ENCODE results near the gene CDC14A. TPM values are rescaled to one million over a fixed set of nuclear protein-coding genes. Genes with fewer than 3 reads are reported as not detected.

The CDC14A gene
- total RNA-seq, 2 donors from 2014 or later, result 186 to 281 TPM

- Mint-ChIP-seq H3K36me3 (ENCODE audit: low read depth) (peaks cover 6% of the 10 kb centered on the region), H3K27ac (peak overlapping the region; percentile 91), H3K4me1 (peaks cover 39% of the 10 kb centered on the region), H3K27me3 (no peaks in the 10 kb centered on the region), H3K4me3 (peak overlapping the region; percentile 21)
- no peak for ATAC-seq
- H3K9me3 ChIP-seq (ENCODE audit: control insufficient read depth, low read length, poor library complexity, severe bottlenecking), result no peaks in the 10 kb centered on the region
- DNase-seq, result no peak
These were observed 104.6 kb downstream of the CDC14A start for GRCh38 chr1:100456880-100457279.

GRCh38 chr1:100457683-100458082, 105.4 kb downstream of the CDC14A start:
- peak overlapping the region; percentile 91 for H3K27ac Mint-ChIP-seq
- H3K9me3 ChIP-seq (ENCODE audit: control insufficient read depth, low read length, poor library complexity, severe bottlenecking), result no peaks in the 10 kb centered on the region
- H3K4me3 Mint-ChIP-seq, result no peak overlapping the region
- DNase-seq (no peak), ATAC-seq (no peak)
- peaks cover 39% of the 10 kb centered on the region for H3K4me1 Mint-ChIP-seq
- no peaks in the 10 kb centered on the region for H3K27me3 Mint-ChIP-seq
- peaks cover 6% of the 10 kb centered on the region for H3K36me3 Mint-ChIP-seq (ENCODE audit: low read depth)

GRCh38 chr1:100458661-100459357, 106.5 kb downstream of the CDC14A start:
- H3K27ac Mint-ChIP-seq, result peak overlapping the region; percentile 91
- no peak for ATAC-seq
- no peaks in the 10 kb centered on the region for H3K9me3 ChIP-seq (ENCODE audit: control insufficient read depth, low read length, poor library complexity, severe bottlenecking)
- H3K4me3 Mint-ChIP-seq, result peak overlapping the region; percentile 78
- DNase-seq, result no peak
- H3K27me3 Mint-ChIP-seq, result no peaks in the 10 kb centered on the region
- peaks cover 7% of the 10 kb centered on the region for H3K36me3 Mint-ChIP-seq (ENCODE audit: low read depth)
- H3K4me1 Mint-ChIP-seq, result peaks cover 42% of the 10 kb centered on the region

GRCh38 chr1:100459358-100460114, 107.2 kb downstream of the CDC14A start:
- Mint-ChIP-seq H3K4me3 (peak overlapping the region; percentile 39), H3K27ac (peak overlapping the region; percentile 91), H3K27me3 (no peaks in the 10 kb centered on the region), H3K4me1 (peaks cover 42% of the 10 kb centered on the region), H3K36me3 (ENCODE audit: low read depth) (peaks cover 4% of the 10 kb centered on the region)
- H3K9me3 ChIP-seq (ENCODE audit: control insufficient read depth, low read length, poor library complexity, severe bottlenecking), result no peaks in the 10 kb centered on the region
- DNase-seq (peak; percentile 26 to 60 (median 33)), ATAC-seq (peak; percentile 79)

- ATAC-seq (no peak), DNase-seq (no peak)
- H3K4me3 Mint-ChIP-seq, result no peak overlapping the region
- H3K27me3 Mint-ChIP-seq, result no peaks in the 10 kb centered on the region
- H3K9me3 ChIP-seq (ENCODE audit: control insufficient read depth, low read length, poor library complexity, severe bottlenecking), result no peaks in the 10 kb centered on the region
- H3K27ac Mint-ChIP-seq, result peak overlapping the region; percentile 91
- H3K36me3 Mint-ChIP-seq (ENCODE audit: low read depth), result peaks cover 3% of the 10 kb centered on the region
- H3K4me1 Mint-ChIP-seq, result peaks cover 37% of the 10 kb centered on the region
These were observed 108.9 kb downstream of the CDC14A start for GRCh38 chr1:100461222-100461621.

GRCh38 chr1:100462326-100463025, 110.2 kb downstream of the CDC14A start:
- H3K36me3 Mint-ChIP-seq (ENCODE audit: low read depth), result peaks cover 5% of the 10 kb centered on the region
- H3K4me1 Mint-ChIP-seq, result peaks cover 36% of the 10 kb centered on the region
- ATAC-seq (no peak), DNase-seq (no peak)
- H3K27me3 Mint-ChIP-seq, result no peaks in the 10 kb centered on the region
- no peaks in the 10 kb centered on the region for H3K9me3 ChIP-seq (ENCODE audit: control insufficient read depth, low read length, poor library complexity, severe bottlenecking)
- no peak overlapping the region for H3K4me3 Mint-ChIP-seq
- H3K27ac Mint-ChIP-seq, result peak overlapping the region; percentile 80

- H3K27ac Mint-ChIP-seq, result peak overlapping the region; percentile 80
- peaks cover 11% of the 10 kb centered on the region for H3K36me3 Mint-ChIP-seq (ENCODE audit: low read depth)
- no peak overlapping the region for H3K4me3 Mint-ChIP-seq
- no peaks in the 10 kb centered on the region for H3K9me3 ChIP-seq (ENCODE audit: control insufficient read depth, low read length, poor library complexity, severe bottlenecking)
- ATAC-seq (peak; percentile 86), DNase-seq (peak in 2 of 3 donors; percentile 18 to 33)
- H3K4me1 Mint-ChIP-seq, result peaks cover 41% of the 10 kb centered on the region
- no peaks in the 10 kb centered on the region for H3K27me3 Mint-ChIP-seq
These were observed 111.6 kb downstream of the CDC14A start for GRCh38 chr1:100463791-100464424.

GRCh38 chr1:100469578-100469977, 117.3 kb downstream of the CDC14A start:
- ATAC-seq (no peak), DNase-seq (no peak)
- H3K36me3 Mint-ChIP-seq (ENCODE audit: low read depth), result peaks cover 14% of the 10 kb centered on the region
- H3K9me3 ChIP-seq (ENCODE audit: control insufficient read depth, low read length, poor library complexity, severe bottlenecking), result no peaks in the 10 kb centered on the region
- peak overlapping the region; percentile 29 for H3K27ac Mint-ChIP-seq
- peaks cover 33% of the 10 kb centered on the region for H3K4me1 Mint-ChIP-seq
- no peaks in the 10 kb centered on the region for H3K27me3 Mint-ChIP-seq
- H3K4me3 Mint-ChIP-seq, result no peak overlapping the region

- Mint-ChIP-seq H3K27me3 (no peaks in the 10 kb centered on the region), H3K27ac (peak overlapping the region; percentile 89), H3K4me3 (no peak overlapping the region), H3K36me3 (ENCODE audit: low read depth) (peaks cover 10% of the 10 kb centered on the region), H3K4me1 (peaks cover 33% of the 10 kb centered on the region)
- DNase-seq (no peak), ATAC-seq (no peak)
- no peaks in the 10 kb centered on the region for H3K9me3 ChIP-seq (ENCODE audit: control insufficient read depth, low read length, poor library complexity, severe bottlenecking)
These were observed 122.5 kb downstream of the CDC14A start for GRCh38 chr1:100474834-100475233.

GRCh38 chr1:100476735-100477290, 124.5 kb downstream of the CDC14A start:
- no peaks in the 10 kb centered on the region for H3K9me3 ChIP-seq (ENCODE audit: control insufficient read depth, low read length, poor library complexity, severe bottlenecking)
- no peak for DNase-seq
- H3K27me3 Mint-ChIP-seq, result no peaks in the 10 kb centered on the region
- peaks cover 14% of the 10 kb centered on the region for H3K36me3 Mint-ChIP-seq (ENCODE audit: low read depth)
- peak overlapping the region; percentile 19 for H3K27ac Mint-ChIP-seq
- H3K4me1 Mint-ChIP-seq, result peaks cover 44% of the 10 kb centered on the region
- ATAC-seq, result no peak
- no peak overlapping the region for H3K4me3 Mint-ChIP-seq

GRCh38 chr1:100478816-100479215, 126.5 kb downstream of the CDC14A start:
- H3K27me3 Mint-ChIP-seq, result no peaks in the 10 kb centered on the region
- no peak for DNase-seq
- H3K4me1 Mint-ChIP-seq, result peaks cover 35% of the 10 kb centered on the region
- peak overlapping the region; percentile 62 for H3K27ac Mint-ChIP-seq
- ATAC-seq, result no peak
- H3K9me3 ChIP-seq (ENCODE audit: control insufficient read depth, low read length, poor library complexity, severe bottlenecking), result no peaks in the 10 kb centered on the region
- H3K4me3 Mint-ChIP-seq, result no peak overlapping the region
- peaks cover 12% of the 10 kb centered on the region for H3K36me3 Mint-ChIP-seq (ENCODE audit: low read depth)

- DNase-seq, result no peak
- H3K27me3 Mint-ChIP-seq, result no peaks in the 10 kb centered on the region
- no peak overlapping the region for H3K4me3 Mint-ChIP-seq
These were observed 127.5 kb downstream of the CDC14A start for GRCh38 chr1:100479620-100480338.

More at GRCh38 chr1:100479620-100480338, 127.5 kb downstream of the CDC14A start:
- Mint-ChIP-seq H3K36me3 (ENCODE audit: low read depth) (peaks cover 12% of the 10 kb centered on the region), H3K27ac (peak overlapping the region; percentile 16), H3K4me1 (peaks cover 29% of the 10 kb centered on the region)
- no peaks in the 10 kb centered on the region for H3K9me3 ChIP-seq (ENCODE audit: control insufficient read depth, low read length, poor library complexity, severe bottlenecking)
- ATAC-seq, result no peak

Measured in T-helper 17 cell (primary cell).